Measurements from ENCODE around the gene TRAPPC3L.

The TRAPPC3L gene

DNA sequence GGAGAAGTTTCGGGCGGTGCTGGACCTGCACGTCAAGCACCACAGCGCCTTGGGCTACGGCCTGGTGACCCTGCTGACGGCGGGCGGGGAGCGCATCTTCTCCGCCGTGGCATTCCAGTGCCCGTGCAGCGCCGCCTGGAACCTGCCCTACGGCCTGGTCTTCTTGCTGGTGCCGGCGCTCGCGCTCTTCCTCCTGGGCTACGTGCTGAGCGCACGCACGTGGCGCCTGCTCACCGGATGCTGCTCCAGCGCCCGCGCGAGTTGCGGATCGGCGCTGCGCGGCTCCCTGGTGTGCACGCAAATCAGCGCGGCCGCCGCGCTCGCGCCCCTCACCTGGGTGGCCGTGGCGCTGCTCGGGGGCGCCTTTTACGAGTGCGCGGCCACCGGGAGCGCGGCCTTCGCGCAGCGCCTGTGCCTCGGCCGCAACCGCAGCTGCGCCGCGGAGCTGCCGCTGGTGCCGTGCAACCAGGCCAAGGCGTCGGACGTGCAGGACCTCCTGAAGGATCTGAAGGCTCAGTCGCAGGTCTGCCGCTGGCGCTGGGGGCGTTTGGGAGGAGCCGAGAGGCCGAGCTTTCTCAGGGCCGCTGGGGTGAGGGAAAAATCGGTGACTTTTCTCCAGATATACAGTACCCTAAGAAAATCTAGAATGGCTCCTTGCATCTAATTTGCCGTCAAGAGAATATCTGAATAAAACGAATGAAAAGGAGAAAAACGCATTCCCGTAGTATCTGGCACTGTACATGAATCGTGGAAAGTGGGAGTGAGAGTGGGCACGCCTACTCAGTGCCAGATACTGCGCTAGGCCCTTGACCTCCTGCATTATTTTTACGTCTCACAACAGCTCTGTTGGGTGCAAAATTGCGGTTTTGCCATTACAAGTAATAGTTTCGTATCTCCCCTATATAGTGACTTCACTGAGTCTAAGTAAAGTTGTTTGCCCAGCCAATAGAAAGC is 83.3 kb downstream of the TRAPPC3L start:
- DNase-seq = no peak

- no peak for DNase-seq
Observed at GRCh38 chr6:116461331-116461931, 84.1 kb downstream of the TRAPPC3L start, which contains the start of gene CALHM6. Gene CALHM6, plus strand, starts transcription at chr6:116461375. Its CDS starts 555 bp downstream, at chr6:116461930.

GRCh38 chr6:116459927-116460326 is 85.6 kb downstream of the TRAPPC3L start:
- DNase-seq = no peak

- DNase-seq = no peak
Observed at GRCh38 chr6:116458264-116458663, 87.2 kb downstream of the TRAPPC3L start.

GRCh38 chr6:116456927-116457326 is 88.6 kb downstream of the TRAPPC3L start:
- DNase-seq = no peak

- no peak for DNase-seq
Observed at GRCh38 chr6:116456106-116456505, 89.4 kb downstream of the TRAPPC3L start.

DNA sequence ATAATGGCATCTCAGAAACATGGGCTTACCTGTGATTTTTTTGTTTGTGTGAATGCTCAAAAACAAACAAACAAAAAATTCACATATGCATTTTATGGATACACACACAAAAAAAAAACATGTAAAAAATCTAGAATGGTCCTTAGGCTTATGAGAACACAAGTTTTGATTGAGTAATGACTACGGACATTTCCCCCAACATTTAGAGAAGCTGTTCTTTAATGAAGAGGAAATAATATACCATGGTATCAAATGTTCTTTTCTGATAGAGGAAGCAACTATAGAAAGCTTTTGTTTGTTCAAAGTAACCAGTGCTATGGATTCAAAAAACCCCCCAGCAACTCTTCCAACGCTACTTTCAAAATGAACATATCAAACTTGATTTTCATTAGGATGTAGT is 93.0 kb downstream of the TRAPPC3L start:
- no peak for DNase-seq

DNA sequence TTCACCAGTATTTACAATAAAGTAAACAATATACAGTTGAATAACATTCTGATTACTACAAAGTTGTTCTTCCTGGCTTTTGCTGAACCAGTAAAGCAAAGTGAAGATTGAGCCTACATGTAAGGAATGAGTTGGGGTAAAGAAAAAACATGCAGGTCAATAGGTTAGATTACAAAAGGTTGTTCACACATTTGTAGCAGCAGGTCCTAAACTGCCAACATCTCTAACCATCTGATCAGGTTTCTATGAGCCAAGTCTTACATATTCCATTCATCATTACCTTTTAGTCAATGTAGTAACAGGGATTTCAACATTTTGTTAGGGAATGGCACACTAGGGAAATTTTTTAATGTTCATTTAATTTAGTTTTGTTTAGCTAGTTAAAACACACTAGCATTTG is 93.6 kb downstream of the TRAPPC3L start:
- DNase-seq = no peak

DNA sequence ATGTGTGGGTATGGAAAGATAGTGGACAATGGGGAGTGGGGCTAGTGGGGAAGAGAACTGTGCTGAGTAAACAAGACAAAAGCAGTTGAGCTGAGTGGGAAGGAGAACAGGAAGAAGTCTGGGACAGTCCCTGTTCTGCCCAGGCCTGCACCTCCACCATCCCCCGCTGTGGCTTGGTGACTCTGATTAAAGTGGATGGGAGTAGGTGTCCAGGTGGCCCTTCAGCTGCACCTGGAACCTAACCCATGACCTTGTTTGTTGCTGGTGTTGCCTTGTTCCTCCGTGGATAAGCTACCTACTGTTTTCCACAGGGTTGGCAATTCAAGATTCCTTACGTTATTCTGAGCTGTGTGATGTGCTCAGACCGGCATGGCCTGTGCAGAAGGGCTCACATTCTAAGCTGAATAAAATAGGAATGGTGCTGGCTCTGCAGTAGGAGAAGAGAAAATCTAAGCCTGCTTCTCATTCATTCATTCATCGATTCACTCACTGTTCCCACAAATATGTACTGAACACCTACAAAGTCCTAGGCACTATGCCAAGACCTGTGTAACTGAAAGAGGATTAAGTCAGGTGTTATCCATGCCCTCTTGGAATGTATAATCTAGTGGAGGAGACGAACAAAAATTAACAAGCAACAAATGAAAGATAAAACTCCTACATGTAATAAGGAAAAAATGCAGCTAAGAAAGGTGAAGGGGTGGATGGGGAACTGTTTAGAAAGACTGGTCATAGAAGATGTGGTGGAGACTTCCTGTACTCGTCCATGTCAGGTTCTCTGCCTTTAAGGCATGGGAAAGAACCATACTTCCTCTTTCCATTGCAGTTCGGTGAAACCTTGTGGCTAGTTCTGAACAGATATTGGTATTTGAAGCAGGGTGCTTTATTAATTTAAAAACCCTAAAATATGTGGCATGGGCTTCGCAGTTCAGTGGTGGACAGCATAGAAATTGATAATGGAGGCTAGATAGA is 94.4 kb downstream of the TRAPPC3L start:
- no peak for DNase-seq

DNA sequence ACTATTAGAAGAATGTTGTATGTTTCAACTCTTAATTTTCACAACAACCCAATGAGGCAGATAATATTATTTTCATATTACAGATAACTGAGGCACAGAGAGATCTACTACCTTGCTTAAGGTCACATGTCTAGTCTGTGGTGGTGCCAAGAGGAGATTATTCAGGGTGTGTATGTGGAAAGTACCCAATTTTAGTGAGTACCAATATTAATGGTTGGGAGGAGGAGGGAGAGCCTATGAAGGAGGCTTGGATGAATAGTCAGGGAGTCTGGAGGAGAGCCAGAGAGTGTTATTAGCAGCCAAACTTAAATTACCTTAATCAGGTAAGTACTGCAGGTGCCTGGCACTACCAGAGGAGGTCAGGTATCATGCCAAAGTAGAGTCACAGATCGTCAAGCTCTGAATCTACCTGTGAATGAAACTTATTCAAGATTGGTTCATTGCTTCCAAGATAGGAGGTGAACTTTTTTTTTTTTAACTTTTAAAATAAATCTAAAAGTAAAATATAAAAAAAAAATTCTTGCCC is 95.2 kb downstream of the TRAPPC3L start:
- no peak for DNase-seq

GRCh38 chr6:116449565-116449964 is 95.9 kb downstream of the TRAPPC3L start:
- DNase-seq = no peak

DNA sequence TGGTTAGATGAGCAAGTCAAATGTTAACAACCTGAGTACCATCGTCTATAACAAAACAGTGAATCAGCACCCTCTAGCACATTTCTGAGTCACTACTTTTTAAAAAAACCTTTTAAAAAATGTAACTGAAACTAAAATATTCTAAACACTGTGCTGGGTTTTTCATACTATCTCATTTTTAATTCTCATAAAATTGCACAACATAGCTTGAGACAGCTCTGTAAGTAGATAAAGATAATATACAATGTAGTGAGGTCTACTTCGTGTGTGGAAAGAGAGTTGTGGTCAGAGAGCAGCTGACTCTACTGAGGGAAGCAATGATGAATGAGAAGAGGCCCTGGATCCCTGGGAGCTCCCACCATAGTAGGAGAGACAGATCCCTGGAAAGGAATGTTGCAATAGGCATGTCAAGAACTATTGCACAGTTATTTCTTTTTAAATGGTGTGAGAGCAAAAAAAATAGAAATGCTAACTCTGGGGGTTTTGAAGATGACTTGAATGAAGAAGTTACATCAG is 97.9 kb downstream of the TRAPPC3L start:
- DNase-seq = no peak

- no peak for DNase-seq
Observed at GRCh38 chr6:116447052-116447451, 98.4 kb downstream of the TRAPPC3L start.

GRCh38 chr6:116446399-116446798 is 99.1 kb downstream of the TRAPPC3L start:
- DNase-seq = no peak

GRCh38 chr6:116445102-116445501 is 100.4 kb downstream of the TRAPPC3L start:
- no peak for DNase-seq
